ENCODE data around the gene ZSWIM4. TPM values are rescaled to one million over a fixed set of nuclear protein-coding genes. Genes with fewer than 3 reads are reported as not detected.

Gene ZSWIM4
- total and polyA plus RNA-seq, 2 experiments from 2014 or later: 5.4 to 42.3 TPM

DNA sequence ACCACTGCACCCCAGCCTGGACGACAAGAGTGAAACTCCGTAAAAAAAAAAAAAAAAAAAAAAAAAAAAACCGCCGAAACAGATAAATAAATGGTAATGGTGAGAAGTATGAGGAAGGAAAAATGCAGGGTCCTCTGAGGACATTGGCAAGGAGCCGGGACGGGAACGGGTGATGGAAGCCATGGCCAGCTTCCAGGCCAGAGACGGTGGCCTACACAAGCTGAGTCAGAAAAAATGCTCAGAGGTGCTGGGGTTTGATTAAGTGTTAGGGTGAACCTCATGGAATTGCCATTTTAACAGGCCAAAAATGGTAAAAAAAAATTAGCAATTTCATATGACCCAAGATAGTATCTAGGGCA is 866 bp upstream of the ZSWIM4 start:
- ATAC-seq: no peak
- Mint-ChIP-seq H3K36me3 (ENCODE audit: low read depth) (no peaks in the 10 kb centered on the region; the same call in 1 of the 3 replicates), H3K4me3 (peak overlapping the region; percentile 80), H3K9me3 (no peaks in the 10 kb centered on the region), H3K27me3 (ENCODE audit: insufficient read depth, low read depth, poor library complexity) (peaks cover 13% of the 10 kb centered on the region), H3K4me1 (peaks cover 4% of the 10 kb centered on the region; the same call in 2 of the 3 replicates), H3K27ac (peak overlapping the region; percentile 92)
- H3K4me2 ChIP-seq: peak overlapping the region; percentile 75
- H3K9me2 ChIP-seq (ENCODE audit: insufficient read depth): no peaks in the 10 kb centered on the region
- H3K4me1 ChIP-seq (ENCODE audit: insufficient read depth): peaks cover 11% of the 10 kb centered on the region; the same call in 1 of the 2 replicates
- TF ChIP-seq, protein P1, sequence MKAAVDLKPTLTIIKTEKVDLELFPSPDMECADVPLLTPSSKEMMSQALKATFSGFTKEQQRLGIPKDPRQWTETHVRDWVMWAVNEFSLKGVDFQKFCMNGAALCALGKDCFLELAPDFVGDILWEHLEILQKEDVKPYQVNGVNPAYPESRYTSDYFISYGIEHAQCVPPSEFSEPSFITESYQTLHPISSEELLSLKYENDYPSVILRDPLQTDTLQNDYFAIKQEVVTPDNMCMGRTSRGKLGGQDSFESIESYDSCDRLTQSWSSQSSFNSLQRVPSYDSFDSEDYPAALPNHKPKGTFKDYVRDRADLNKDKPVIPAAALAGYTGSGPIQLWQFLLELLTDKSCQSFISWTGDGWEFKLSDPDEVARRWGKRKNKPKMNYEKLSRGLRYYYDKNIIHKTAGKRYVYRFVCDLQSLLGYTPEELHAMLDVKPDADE (IDR thresholded peaks at IDR 0.05): no peak
- no peak for TF ChIP-seq STAT1 (IDR thresholded peaks at IDR 0.05; ENCODE audit: unreplicated experiment)
- TF ChIP-seq, protein P2, sequence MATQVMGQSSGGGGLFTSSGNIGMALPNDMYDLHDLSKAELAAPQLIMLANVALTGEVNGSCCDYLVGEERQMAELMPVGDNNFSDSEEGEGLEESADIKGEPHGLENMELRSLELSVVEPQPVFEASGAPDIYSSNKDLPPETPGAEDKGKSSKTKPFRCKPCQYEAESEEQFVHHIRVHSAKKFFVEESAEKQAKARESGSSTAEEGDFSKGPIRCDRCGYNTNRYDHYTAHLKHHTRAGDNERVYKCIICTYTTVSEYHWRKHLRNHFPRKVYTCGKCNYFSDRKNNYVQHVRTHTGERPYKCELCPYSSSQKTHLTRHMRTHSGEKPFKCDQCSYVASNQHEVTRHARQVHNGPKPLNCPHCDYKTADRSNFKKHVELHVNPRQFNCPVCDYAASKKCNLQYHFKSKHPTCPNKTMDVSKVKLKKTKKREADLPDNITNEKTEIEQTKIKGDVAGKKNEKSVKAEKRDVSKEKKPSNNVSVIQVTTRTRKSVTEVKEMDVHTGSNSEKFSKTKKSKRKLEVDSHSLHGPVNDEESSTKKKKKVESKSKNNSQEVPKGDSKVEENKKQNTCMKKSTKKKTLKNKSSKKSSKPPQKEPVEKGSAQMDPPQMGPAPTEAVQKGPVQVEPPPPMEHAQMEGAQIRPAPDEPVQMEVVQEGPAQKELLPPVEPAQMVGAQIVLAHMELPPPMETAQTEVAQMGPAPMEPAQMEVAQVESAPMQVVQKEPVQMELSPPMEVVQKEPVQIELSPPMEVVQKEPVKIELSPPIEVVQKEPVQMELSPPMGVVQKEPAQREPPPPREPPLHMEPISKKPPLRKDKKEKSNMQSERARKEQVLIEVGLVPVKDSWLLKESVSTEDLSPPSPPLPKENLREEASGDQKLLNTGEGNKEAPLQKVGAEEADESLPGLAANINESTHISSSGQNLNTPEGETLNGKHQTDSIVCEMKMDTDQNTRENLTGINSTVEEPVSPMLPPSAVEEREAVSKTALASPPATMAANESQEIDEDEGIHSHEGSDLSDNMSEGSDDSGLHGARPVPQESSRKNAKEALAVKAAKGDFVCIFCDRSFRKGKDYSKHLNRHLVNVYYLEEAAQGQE (IDR thresholded peaks at IDR 0.05; ENCODE audit: unreplicated experiment): no peak
- TF ChIP-seq ZNF331 (CRISPR knock-in tag; IDR thresholded peaks at IDR 0.05; ENCODE audit: low read depth): no peak
- TF ChIP-seq, protein P3, sequence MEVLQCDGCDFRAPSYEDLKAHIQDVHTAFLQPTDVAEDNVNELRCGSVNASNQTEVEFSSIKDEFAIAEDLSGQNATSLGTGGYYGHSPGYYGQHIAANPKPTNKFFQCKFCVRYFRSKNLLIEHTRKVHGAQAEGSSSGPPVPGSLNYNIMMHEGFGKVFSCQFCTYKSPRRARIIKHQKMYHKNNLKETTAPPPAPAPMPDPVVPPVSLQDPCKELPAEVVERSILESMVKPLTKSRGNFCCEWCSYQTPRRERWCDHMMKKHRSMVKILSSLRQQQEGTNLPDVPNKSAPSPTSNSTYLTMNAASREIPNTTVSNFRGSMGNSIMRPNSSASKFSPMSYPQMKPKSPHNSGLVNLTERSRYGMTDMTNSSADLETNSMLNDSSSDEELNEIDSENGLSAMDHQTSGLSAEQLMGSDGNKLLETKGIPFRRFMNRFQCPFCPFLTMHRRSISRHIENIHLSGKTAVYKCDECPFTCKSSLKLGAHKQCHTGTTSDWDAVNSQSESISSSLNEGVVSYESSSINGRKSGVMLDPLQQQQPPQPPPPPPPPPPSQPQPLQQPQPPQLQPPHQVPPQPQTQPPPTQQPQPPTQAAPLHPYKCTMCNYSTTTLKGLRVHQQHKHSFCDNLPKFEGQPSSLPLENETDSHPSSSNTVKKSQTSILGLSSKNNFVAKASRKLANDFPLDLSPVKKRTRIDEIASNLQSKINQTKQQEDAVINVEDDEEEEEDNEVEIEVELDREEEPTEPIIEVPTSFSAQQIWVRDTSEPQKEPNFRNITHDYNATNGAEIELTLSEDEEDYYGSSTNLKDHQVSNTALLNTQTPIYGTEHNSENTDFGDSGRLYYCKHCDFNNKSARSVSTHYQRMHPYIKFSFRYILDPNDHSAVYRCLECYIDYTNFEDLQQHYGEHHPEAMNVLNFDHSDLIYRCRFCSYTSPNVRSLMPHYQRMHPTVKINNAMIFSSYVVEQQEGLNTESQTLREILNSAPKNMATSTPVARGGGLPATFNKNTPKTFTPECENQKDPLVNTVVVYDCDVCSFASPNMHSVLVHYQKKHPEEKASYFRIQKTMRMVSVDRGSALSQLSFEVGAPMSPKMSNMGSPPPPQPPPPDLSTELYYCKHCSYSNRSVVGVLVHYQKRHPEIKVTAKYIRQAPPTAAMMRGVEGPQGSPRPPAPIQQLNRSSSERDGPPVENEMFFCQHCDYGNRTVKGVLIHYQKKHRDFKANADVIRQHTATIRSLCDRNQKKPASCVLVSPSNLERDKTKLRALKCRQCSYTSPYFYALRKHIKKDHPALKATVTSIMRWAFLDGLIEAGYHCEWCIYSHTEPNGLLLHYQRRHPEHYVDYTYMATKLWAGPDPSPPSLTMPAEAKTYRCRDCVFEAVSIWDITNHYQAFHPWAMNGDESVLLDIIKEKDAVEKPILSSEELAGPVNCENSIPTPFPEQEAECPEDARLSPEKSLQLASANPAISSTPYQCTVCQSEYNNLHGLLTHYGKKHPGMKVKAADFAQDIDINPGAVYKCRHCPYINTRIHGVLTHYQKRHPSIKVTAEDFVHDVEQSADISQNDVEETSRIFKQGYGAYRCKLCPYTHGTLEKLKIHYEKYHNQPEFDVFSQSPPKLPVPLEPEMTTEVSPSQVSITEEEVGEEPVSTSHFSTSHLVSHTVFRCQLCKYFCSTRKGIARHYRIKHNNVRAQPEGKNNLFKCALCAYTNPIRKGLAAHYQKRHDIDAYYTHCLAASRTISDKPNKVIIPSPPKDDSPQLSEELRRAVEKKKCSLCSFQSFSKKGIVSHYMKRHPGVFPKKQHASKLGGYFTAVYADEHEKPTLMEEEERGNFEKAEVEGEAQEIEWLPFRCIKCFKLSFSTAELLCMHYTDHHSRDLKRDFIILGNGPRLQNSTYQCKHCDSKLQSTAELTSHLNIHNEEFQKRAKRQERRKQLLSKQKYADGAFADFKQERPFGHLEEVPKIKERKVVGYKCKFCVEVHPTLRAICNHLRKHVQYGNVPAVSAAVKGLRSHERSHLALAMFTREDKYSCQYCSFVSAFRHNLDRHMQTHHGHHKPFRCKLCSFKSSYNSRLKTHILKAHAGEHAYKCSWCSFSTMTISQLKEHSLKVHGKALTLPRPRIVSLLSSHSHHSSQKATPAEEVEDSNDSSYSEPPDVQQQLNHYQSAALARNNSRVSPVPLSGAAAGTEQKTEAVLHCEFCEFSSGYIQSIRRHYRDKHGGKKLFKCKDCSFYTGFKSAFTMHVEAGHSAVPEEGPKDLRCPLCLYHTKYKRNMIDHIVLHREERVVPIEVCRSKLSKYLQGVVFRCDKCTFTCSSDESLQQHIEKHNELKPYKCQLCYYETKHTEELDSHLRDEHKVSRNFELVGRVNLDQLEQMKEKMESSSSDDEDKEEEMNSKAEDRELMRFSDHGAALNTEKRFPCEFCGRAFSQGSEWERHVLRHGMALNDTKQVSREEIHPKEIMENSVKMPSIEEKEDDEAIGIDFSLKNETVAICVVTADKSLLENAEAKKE (CRISPR knock-in tag; IDR thresholded peaks at IDR 0.05): no peak
- TF ChIP-seq ZNF114 (CRISPR knock-in tag; IDR thresholded peaks at IDR 0.05): no peak
- TF ChIP-seq EZH2phosphoT487 (IDR thresholded peaks at IDR 0.05; ENCODE audit: unreplicated experiment): no peak
- no peak for TF ChIP-seq CREB1 (CRISPR knock-in tag; IDR thresholded peaks at IDR 0.05; ENCODE audit: low read depth)
- no peak for TF ChIP-seq POLR2AphosphoS5 (IDR thresholded peaks at IDR 0.05; ENCODE audit: low read depth)
- no peak for TF ChIP-seq JUNB (IDR thresholded peaks at IDR 0.05; ENCODE audit: unreplicated experiment)
- TF ChIP-seq, protein P4, sequence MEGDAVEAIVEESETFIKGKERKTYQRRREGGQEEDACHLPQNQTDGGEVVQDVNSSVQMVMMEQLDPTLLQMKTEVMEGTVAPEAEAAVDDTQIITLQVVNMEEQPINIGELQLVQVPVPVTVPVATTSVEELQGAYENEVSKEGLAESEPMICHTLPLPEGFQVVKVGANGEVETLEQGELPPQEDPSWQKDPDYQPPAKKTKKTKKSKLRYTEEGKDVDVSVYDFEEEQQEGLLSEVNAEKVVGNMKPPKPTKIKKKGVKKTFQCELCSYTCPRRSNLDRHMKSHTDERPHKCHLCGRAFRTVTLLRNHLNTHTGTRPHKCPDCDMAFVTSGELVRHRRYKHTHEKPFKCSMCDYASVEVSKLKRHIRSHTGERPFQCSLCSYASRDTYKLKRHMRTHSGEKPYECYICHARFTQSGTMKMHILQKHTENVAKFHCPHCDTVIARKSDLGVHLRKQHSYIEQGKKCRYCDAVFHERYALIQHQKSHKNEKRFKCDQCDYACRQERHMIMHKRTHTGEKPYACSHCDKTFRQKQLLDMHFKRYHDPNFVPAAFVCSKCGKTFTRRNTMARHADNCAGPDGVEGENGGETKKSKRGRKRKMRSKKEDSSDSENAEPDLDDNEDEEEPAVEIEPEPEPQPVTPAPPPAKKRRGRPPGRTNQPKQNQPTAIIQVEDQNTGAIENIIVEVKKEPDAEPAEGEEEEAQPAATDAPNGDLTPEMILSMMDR (conservative IDR thresholded peaks at IDR 0.05; ENCODE audit: low read depth in 2 of 2): no peak
- no peak for TF ChIP-seq EZH2 (IDR thresholded peaks at IDR 0.05; ENCODE audit: low read depth, unreplicated experiment)
- no peak for TF ChIP-seq NANOG (IDR thresholded peaks at IDR 0.05; ENCODE audit: borderline replicate concordance)
- H3K4me3 ChIP-seq: peak overlapping the region; percentile 56
- no peaks in the 10 kb centered on the region; the same call in 1 of the 2 replicates for H4K20me1 ChIP-seq (replicated peaks; ENCODE audit: insufficient read depth)
- 0 out of 2 replicates have a peak overlapping the region, but pooled peaks have one; percentile 6 for H2AFZ ChIP-seq
- no peaks in the 10 kb centered on the region for H3K27me3 ChIP-seq (ENCODE audit: insufficient read depth)
- H3K27ac ChIP-seq (ENCODE audit: low read depth): peak overlapping the region; percentile 88
- 0 out of 2 replicates have a peak, but pooled peaks cover 9% of the 10 kb centered on the region for H3F3A ChIP-seq (replicated peaks; ENCODE audit: low read depth)
- DNase-seq (ENCODE audit: low spot score): peak; percentile 39
- no peaks in the 10 kb centered on the region for H3K36me3 ChIP-seq (ENCODE audit: insufficient read depth)
- H3K79me2 ChIP-seq (replicated peaks; ENCODE audit: insufficient read depth): peaks cover 12% of the 10 kb centered on the region

Measured in GM23338 (cell line).